GM23338 (cell line): ENCODE data around the gene CYP3A5. TPM values are rescaled to one million over a fixed set of nuclear protein-coding genes. Genes with fewer than 3 reads are reported as not detected.

Experiments
- ATAC-seq: fragments of 200-7000 bp; cut with Tn5 transposase; 3 replicates; pipeline ENCODE4 v1.9.1; 2020
- DNase-seq: peaks from one replicate; pipeline ENCODE4 v3.0.0-alpha.2; 2015; ENCODE audit warnings: low spot score
- H2AFZ ChIP-seq: fragments of 200-600 bp; sonication (generic); 2 replicates; pipeline ENCODE4 v1.8.0; 2016; ENCODE audit warnings: antibody characterized with exemption, mild to moderate bottlenecking, moderate library complexity
- H3F3A ChIP-seq: fragments of 200-600 bp; sonication (generic); replicated peaks from 2 replicates; pipeline ENCODE4 v1.8.0; 2017; ENCODE audit warnings: antibody characterized with exemption, mixed run types, low read depth
- H3K27ac ChIP-seq: fragments of 200-600 bp; sonication (generic); 2 replicates; pipeline ENCODE4 v1.6.1; 2016; ENCODE audit warnings: low read depth
- H3K27me3 ChIP-seq: fragments of 200-600 bp; sonication (generic); 2 replicates; pipeline ENCODE4 v1.8.0; 2016; ENCODE audit warnings: mild to moderate bottlenecking, mixed run types, moderate library complexity; ENCODE audit not compliant: insufficient read depth
- H3K36me3 ChIP-seq: fragments of 200-600 bp; sonication (generic); 2 replicates; pipeline ENCODE4 v1.8.0; 2016; ENCODE audit warnings: mild to moderate bottlenecking; ENCODE audit not compliant: insufficient read depth
- H3K4me1 ChIP-seq: fragments of 200-600 bp; sonication (generic); 2 replicates; pipeline ENCODE4 v1.8.0; 2016; ENCODE audit warnings: mild to moderate bottlenecking, moderate library complexity; ENCODE audit not compliant: insufficient read depth
- H3K4me2 ChIP-seq: fragments of 200-600 bp; sonication (generic); 2 replicates; pipeline ENCODE4 v1.7.1; 2017; ENCODE audit warnings: mixed run types
- H3K4me3 ChIP-seq: fragments of 200-600 bp; sonication (generic); 2 replicates; pipeline ENCODE4 v1.6.1; 2016; ENCODE audit warnings: mixed run types
- H3K79me2 ChIP-seq: fragments of 200-600 bp; sonication (generic); replicated peaks from 2 replicates; pipeline ENCODE4 v1.8.0; 2017; ENCODE audit warnings: mild to moderate bottlenecking; ENCODE audit not compliant: insufficient read depth
- H3K9me2 ChIP-seq: fragments of 200-600 bp; sonication (generic); 2 replicates; pipeline ENCODE4 v1.8.0; 2017; ENCODE audit not compliant: insufficient read depth
- H4K20me1 ChIP-seq: fragments of 200-600 bp; sonication (generic); replicated peaks from 2 replicates; pipeline ENCODE4 v1.8.0; 2017; ENCODE audit warnings: mild to moderate bottlenecking; ENCODE audit not compliant: insufficient read depth
- H3K27ac Mint-ChIP-seq: 2 replicates; pipeline ENCODE4 v1.8.0; 2020; ENCODE audit warnings: inconsistent platforms, mild to moderate bottlenecking, moderate library complexity, mixed read lengths
- H3K27me3 Mint-ChIP-seq: 3 replicates; pipeline ENCODE4 v1.8.0; 2022; ENCODE audit warnings: low read depth, mild to moderate bottlenecking, moderate library complexity, mixed read lengths, inconsistent platforms; ENCODE audit not compliant: insufficient read depth, poor library complexity
- H3K36me3 Mint-ChIP-seq: 3 replicates; pipeline ENCODE4 v1.8.0; 2021; ENCODE audit warnings: low read depth, mild to moderate bottlenecking, inconsistent platforms, moderate library complexity, mixed read lengths
- H3K4me1 Mint-ChIP-seq: 3 replicates; pipeline ENCODE4 v1.8.0; 2020; ENCODE audit warnings: mild to moderate bottlenecking, inconsistent platforms, mixed read lengths
- H3K4me3 Mint-ChIP-seq: 3 replicates; pipeline ENCODE4 v1.8.0; 2021; ENCODE audit warnings: moderate library complexity, mild to moderate bottlenecking, inconsistent platforms, mixed read lengths
- H3K9me3 Mint-ChIP-seq: 3 replicates; pipeline ENCODE4 v1.8.0; 2020; ENCODE audit warnings: moderate library complexity, mild to moderate bottlenecking, inconsistent platforms, mixed read lengths
- CREB1 ChIP-seq: fragments of 250-450 bp; sonication (Bioruptor Pico); IDR thresholded peaks from 2 replicates; pipeline ENCODE4 v1.5.0; 2020; ENCODE audit warnings: low read depth, mild to moderate bottlenecking, moderate library complexity
- EZH2 ChIP-seq: fragments of 200-600 bp; sonication (generic); IDR thresholded peaks from one replicate; pipeline ENCODE4 v1.8.0; 2017; ENCODE audit warnings: antibody characterized with exemption, mild to moderate bottlenecking, low read depth; ENCODE audit not compliant: unreplicated experiment
- JUNB ChIP-seq: IDR thresholded peaks from one replicate; pipeline ENCODE4 v1.6.1; 2016; ENCODE audit warnings: antibody characterized with exemption; ENCODE audit not compliant: unreplicated experiment
- STAT1 ChIP-seq: IDR thresholded peaks from one replicate; pipeline ENCODE4 v1.6.1; 2016; ENCODE audit warnings: antibody characterized with exemption; ENCODE audit not compliant: unreplicated experiment
- ZNF114 ChIP-seq: fragments of 250-450 bp; sonication (Bioruptor Pico); IDR thresholded peaks from 2 replicates; pipeline ENCODE4 v1.5.0; 2020; ENCODE audit warnings: mild to moderate bottlenecking, moderate library complexity
- ZNF331 ChIP-seq: fragments of 250-450 bp; sonication (Bioruptor Pico); IDR thresholded peaks from 2 replicates; pipeline ENCODE4 v1.5.0; 2020; ENCODE audit warnings: low read depth, mild to moderate bottlenecking, moderate library complexity
- ZNF462 ChIP-seq: fragments of 250-450 bp; sonication (Bioruptor Pico); IDR thresholded peaks from 2 replicates; pipeline ENCODE4 v1.5.0; 2020; ENCODE audit warnings: mild to moderate bottlenecking, moderate library complexity
- long read RNA-seq: library from polyadenylated mRNA; unstranded; transcript quantifications from one replicate; pipeline ENCODE4 v2.0.0, GENCODE V29; 2020; ENCODE audit not compliant: unreplicated experiment
- polyA plus RNA-seq: library from polyadenylated mRNA; unstranded; fragments of >200 nt; fragmentation: Nextera tagmentation; extraction: Ambion mirVana; gene quantifications from 2 replicates; pipeline ENCODE4 v1.2.1, GENCODE V29; 2016
- total RNA-seq: library from RNA; depleted of rRNA; stranded (reverse); fragments of >200 nt; shearing (Covaris generic); gene quantifications from 2 replicates; pipeline ENCODE4 v1.2.3, GENCODE V29; 2014; rRNA removed
- TF ChIP-seq, protein P1 (sequence below): IDR thresholded peaks from one replicate; pipeline ENCODE4 v1.6.1; 2018; ENCODE audit warnings: antibody characterized with exemption; ENCODE audit not compliant: unreplicated experiment

CYP3A5 gene
- total RNA-seq (not detected in 2 replicates), polyA plus RNA-seq (1.1 and 1.2 TPM in 2 replicates)
- long read RNA-seq: 0 reads

- Histone ChIP-seq H4K20me1 (no peaks in the 10 kb centered on the region), H3K27ac (no peak within 1 kb of the TSS), H2AFZ (no peak within 1 kb of the TSS), H3K79me2 (no peaks in the 10 kb centered on the region), H3K4me1 (peaks cover 6% of the 10 kb centered on the region; the same call in 1 of the 2 replicates), H3K9me2 (0 out of 2 replicates have a peak, but pooled peaks cover 3% of the 10 kb centered on the region), H3K27me3 (no peaks in the 10 kb centered on the region), H3F3A (no peaks in the 10 kb centered on the region), H3K4me2 (no peak within 1 kb of the TSS), H3K4me3 (no peak within 1 kb of the TSS), H3K36me3 (no peaks in the 10 kb centered on the region)
- Mint-ChIP-seq H3K27me3 (peaks cover 4% of the 10 kb centered on the region), H3K36me3 (peaks cover 6% of the 10 kb centered on the region; the same call in 1 of the 3 replicates), H3K4me3 (no peak within 1 kb of the TSS), H3K4me1 (peaks cover 14% of the 10 kb centered on the region), H3K27ac (no peak within 1 kb of the TSS), H3K9me3 (peaks cover 14% of the 10 kb centered on the region; the same call in 2 of the 3 replicates)
- DNase-seq (no peak), ATAC-seq (no peak)
- TF ChIP-seq JUNB: no peak
- TF ChIP-seq EZH2: no peak
- no peak for TF ChIP-seq ZNF331 (CRISPR knock-in tag)
- no peak for TF ChIP-seq ZNF114 (CRISPR knock-in tag)
These were observed at the start of gene CYP3A5 for GRCh38 chr7:99679400-99680191. CYP3A5 (minus strand) TSS chr7:99679996; CDS start chr7:99679896, 100 bp downstream.

- no peak for ATAC-seq
- no peak overlapping the region for H2AFZ ChIP-seq
- H3K4me3 ChIP-seq: no peak overlapping the region
- no peak for TF ChIP-seq ZNF114 (CRISPR knock-in tag)
- no peak for TF ChIP-seq ZNF331 (CRISPR knock-in tag)
- TF ChIP-seq JUNB: no peak
- TF ChIP-seq, protein P1, sequence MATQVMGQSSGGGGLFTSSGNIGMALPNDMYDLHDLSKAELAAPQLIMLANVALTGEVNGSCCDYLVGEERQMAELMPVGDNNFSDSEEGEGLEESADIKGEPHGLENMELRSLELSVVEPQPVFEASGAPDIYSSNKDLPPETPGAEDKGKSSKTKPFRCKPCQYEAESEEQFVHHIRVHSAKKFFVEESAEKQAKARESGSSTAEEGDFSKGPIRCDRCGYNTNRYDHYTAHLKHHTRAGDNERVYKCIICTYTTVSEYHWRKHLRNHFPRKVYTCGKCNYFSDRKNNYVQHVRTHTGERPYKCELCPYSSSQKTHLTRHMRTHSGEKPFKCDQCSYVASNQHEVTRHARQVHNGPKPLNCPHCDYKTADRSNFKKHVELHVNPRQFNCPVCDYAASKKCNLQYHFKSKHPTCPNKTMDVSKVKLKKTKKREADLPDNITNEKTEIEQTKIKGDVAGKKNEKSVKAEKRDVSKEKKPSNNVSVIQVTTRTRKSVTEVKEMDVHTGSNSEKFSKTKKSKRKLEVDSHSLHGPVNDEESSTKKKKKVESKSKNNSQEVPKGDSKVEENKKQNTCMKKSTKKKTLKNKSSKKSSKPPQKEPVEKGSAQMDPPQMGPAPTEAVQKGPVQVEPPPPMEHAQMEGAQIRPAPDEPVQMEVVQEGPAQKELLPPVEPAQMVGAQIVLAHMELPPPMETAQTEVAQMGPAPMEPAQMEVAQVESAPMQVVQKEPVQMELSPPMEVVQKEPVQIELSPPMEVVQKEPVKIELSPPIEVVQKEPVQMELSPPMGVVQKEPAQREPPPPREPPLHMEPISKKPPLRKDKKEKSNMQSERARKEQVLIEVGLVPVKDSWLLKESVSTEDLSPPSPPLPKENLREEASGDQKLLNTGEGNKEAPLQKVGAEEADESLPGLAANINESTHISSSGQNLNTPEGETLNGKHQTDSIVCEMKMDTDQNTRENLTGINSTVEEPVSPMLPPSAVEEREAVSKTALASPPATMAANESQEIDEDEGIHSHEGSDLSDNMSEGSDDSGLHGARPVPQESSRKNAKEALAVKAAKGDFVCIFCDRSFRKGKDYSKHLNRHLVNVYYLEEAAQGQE: no peak
- no peak for TF ChIP-seq ZNF462
- no peak for TF ChIP-seq CREB1 (CRISPR knock-in tag)
- no peak for TF ChIP-seq EZH2
- no peak for TF ChIP-seq STAT1
These were observed 48.8 kb upstream of the CYP3A5 start for GRCh38 chr7:99728615-99729014.

More at GRCh38 chr7:99728615-99729014, 48.8 kb upstream of the CYP3A5 start:
- DNase-seq: no peak
- no peak overlapping the region for H3K27ac ChIP-seq
- peaks cover 4% of the 10 kb centered on the region; the same call in 1 of the 2 replicates for H3K9me2 ChIP-seq
- H3K4me2 ChIP-seq: no peak overlapping the region
- H3K36me3 ChIP-seq: no peaks in the 10 kb centered on the region
- Mint-ChIP-seq H3K36me3 (no peaks in the 10 kb centered on the region), H3K4me3 (no peak overlapping the region), H3K9me3 (no peaks in the 10 kb centered on the region; the same call in 2 of the 3 replicates), H3K4me1 (no peaks in the 10 kb centered on the region), H3K27ac (no peak overlapping the region), H3K27me3 (no peaks in the 10 kb centered on the region)
- H3F3A ChIP-seq: no peaks in the 10 kb centered on the region
- no peaks in the 10 kb centered on the region for H3K79me2 ChIP-seq
- H3K27me3 ChIP-seq: no peaks in the 10 kb centered on the region
- H3K4me1 ChIP-seq: no peaks in the 10 kb centered on the region
- no peaks in the 10 kb centered on the region for H4K20me1 ChIP-seq
